HG02938 (cell line): Measurements from ENCODE around the gene KDM4B.
"Not testable (repeated sequence)": the region's sequence is repeated elsewhere in the genome, so short reads cannot be mapped to it uniquely, and the experiment has no call there.

Experiments
- ATAC-seq: cut with Tn5 transposase; IDR thresholded peaks from one replicate; pipeline ENCODE4 v1.9.1; 2021; ENCODE audit warnings: mild to moderate bottlenecking, moderate library complexity; ENCODE audit not compliant: unreplicated experiment

KDM4B gene

DNA sequence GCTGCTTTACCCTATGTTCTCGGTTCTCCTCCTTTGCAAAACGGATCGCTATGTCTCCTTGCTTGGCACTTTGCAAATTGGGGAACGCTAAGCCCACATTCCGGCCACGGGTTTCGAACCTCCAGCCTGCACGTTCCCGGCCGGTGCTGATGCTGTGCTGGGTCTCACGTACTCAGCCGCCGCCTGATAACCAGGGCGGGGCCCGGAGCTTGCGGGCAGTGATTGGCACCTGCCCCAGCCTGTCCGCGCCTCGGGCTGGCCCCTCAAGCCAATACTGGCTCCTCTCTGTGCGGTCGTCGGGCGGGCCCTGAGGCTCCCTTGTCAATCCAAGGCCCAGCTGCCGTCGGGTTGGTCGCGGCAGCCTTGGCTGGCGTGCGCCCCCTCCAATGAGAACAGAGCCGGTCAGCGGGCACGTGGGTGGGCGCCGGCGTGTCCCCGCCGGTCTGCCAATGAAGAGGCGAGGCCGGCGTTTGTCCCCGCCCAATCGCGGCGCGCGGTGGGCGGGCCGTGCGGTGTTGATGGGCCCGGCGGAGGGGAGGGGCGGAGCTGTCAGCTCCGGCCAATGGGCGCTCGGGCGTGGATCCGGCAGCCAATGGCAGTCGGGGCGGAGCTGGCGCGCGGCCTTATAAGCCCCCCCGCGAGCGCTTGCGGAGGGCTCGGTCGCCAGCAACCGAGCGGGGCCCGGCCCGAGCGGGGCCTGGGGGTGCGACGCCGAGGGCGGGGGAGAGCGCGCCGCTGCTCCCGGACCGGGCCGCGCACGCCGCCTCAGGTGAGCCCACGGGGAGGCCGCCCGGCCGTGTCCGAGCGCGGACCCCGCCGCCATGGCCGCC, at the start of gene KDM4B:
TSS of gene KDM4B (plus strand) at position 652 of the 830 bp plus-strand sequence. CDS start 63,778 bp downstream, outside the sequence.
- ATAC-seq: peak; percentile 89

DNA sequence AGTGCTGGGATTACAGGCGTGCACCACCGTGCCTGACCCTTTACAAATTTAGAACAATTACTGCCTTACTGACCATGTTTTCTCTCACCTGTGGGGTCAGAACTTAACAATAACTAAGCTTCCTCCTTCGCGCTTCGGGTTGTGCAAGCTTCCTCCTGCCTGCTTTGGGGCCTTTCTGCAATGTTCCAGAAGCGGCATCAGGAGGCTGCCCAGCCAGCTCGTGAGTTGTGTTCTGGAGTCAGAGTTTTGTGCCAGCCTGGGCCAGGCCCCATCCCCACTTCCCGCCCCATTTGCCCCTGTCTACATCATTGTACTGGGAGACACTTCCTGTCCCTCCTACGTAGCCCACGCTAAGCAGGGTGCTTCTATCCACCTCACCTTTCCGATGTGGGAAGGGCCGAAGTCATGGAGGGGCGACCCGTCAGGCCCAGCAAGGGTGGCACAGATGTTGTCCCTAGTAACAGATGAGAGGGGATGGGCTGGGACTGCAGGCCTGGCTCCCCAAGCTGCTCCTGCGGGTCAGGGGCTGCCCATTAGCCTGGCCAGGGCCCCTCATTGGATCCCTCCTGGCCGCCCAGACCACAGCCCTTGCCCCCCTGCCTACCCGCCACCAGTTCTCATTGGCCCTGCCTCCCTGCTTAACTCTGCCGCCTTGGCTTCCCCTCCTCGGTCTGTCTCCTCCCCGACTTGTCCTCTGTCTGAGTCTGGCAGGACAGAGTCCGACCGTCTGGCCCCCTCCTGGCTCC, 46.2 kb upstream of the KDM4B start:
- ATAC-seq: no peak

- no peak for ATAC-seq
Observed at GRCh38 chr19:4923276-4923747, 45.6 kb upstream of the KDM4B start.

- ATAC-seq: no peak
Observed at GRCh38 chr19:4929186-4929585, 39.7 kb upstream of the KDM4B start.

- no peak for ATAC-seq
Observed at GRCh38 chr19:4930664-4931063, 38.2 kb upstream of the KDM4B start.

GRCh38 chr19:4932711-4933110, 36.2 kb upstream of the KDM4B start:
- ATAC-seq: no peak

GRCh38 chr19:4933528-4933927, 35.4 kb upstream of the KDM4B start:
- ATAC-seq: no peak

DNA sequence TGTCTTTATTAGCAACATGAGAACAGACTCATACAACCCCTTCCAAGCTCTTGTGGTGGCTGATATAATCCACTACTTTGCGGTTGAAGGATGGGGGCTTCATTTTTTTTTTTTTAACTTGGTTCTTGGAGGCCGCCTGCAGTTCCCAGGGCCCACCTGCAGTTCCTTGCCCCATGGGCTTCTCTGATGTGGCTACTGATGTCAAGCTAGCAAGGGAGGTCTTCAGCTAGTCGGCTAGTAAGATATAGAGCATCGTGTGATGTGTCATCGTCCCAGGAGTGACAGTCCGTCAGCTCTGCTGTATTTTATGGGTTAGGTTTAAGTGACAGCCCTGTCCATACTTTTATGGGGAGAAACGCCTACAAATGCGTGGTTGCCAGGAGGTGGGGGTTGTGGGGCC, 33.5 kb upstream of the KDM4B start:
- ATAC-seq: no peak

GRCh38 chr19:4937060-4937459, 31.9 kb upstream of the KDM4B start:
- ATAC-seq: no peak

DNA sequence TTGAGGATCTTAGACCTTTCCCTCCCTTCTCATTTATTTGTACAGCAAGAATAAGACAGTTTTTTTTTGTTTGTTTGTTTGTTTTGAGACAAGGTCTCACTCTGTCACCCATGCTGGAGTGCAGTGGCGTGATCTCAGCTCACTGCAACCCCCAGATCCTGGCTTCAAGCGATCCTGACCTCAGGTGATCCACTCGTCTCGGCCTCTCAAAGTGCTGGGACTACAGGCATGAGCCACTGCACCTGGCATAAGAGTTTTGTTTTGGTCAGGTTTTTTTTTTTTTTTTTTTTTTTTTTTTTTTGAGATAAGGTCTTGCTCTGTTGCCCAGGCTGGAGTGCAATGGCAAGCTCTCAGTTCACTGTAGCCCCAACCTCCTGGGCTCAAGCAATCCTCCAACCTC, 30.5 kb upstream of the KDM4B start:
- ATAC-seq: not testable (repeated sequence)

DNA sequence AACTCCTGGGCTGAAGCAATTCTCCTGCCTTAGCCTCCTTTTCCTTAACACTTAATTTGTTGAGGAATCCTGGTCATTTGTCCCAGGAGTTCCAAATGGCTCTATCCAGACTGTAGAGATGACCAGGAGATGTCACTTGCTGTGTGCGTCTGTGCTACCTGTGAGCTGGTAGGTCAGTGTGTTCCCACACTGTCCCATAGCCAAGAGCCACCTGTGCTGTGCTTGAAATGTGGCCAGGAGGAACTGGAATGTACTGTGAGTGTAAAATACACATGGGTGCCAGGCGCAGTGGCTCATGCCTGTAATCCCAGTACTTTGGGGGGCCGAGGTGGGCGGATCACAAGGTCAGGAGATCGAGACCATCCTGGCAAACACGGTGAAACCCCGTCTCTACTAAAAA, 29.4 kb upstream of the KDM4B start:
- no peak for ATAC-seq

GRCh38 chr19:4941638-4942169, 27.2 kb upstream of the KDM4B start:
- ATAC-seq: not testable (repeated sequence)

DNA sequence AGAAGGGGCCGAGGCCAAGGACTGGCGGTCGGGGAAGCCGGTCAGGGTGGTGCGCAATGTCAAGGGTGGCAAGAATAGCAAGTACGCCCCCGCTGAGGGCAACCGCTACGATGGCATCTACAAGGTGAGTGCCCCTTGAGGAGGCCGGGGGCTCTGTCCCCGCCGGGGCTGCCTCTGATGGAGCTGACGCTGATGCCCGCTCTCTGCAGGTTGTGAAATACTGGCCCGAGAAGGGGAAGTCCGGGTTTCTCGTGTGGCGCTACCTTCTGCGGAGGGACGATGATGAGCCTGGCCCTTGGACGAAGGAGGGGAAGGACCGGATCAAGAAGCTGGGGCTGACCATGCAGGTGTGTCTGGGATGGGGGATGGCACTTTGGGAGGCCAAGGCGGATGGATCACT, 18.3 kb upstream of the KDM4B start:
- ATAC-seq: not testable (repeated sequence)

GRCh38 chr19:4951656-4952055, 17.3 kb upstream of the KDM4B start:
- ATAC-seq: no peak

DNA sequence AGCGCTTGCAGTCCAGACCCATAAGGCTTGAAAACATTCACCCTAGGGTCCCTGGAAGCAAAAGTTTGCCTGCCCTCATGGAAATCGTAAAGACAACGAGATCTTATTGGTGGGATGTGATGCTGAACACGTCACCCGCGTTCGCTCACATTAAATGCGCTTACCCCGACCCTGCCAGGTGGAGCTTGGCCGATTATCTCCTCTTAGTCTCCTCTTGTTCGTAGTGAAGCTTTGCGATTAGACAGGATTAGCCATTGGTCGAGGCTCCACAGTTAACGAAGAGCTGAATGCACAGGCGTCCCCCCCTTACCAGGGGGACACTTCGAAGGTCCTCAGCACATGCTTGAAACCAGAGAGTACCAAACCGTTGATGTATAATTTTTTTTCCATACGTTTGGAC, 16.0 kb upstream of the KDM4B start:
- ATAC-seq: no peak

GRCh38 chr19:4954320-4955149, 14.4 kb upstream of the KDM4B start:
- ATAC-seq: not testable (repeated sequence)

GRCh38 chr19:4955274-4955673, 13.6 kb upstream of the KDM4B start:
- ATAC-seq: no peak

- no peak for ATAC-seq
Observed at GRCh38 chr19:4957981-4958380, 10.9 kb upstream of the KDM4B start.

GRCh38 chr19:4962085-4962619, 6.8 kb upstream of the KDM4B start:
- no peak for ATAC-seq

- ATAC-seq: no peak
Observed at GRCh38 chr19:4965061-4965460, 3.9 kb upstream of the KDM4B start.

GRCh38 chr19:4966591-4966990, 2.3 kb upstream of the KDM4B start:
- ATAC-seq: no peak
